Esophagus muscularis mucosa (tissue), 4 donors: Measurements from ENCODE around the gene DISC1. TPM values are rescaled to one million over a fixed set of nuclear protein-coding genes. Genes with fewer than 3 reads are reported as not detected.

ENCODE experiments used
- DNase-seq: peaks from one replicate; pipeline ENCODE4 v3.0.0-alpha.2; 2017; ENCODE audit errors: extremely low spot score
- H3K27ac ChIP-seq, 4 donors: fragments of 200-600 bp; sonication (generic); replicated peaks in 1 of 4; 1 replicate in 3 of 4; 2 replicates in 1 of 4; pipeline ENCODE4 v1.5.1; 2016 to 2019; ENCODE audit warnings: mild to moderate bottlenecking in 1 of 4
- H3K27me3 ChIP-seq, 4 donors: fragments of 200-600 bp; sonication (generic); one replicate each; pipeline versions ENCODE4 v1.5.1 to v1.6.0; 2016 to 2019
- H3K36me3 ChIP-seq, 4 donors: fragments of 200-600 bp; sonication (generic); one replicate each; pipeline ENCODE4 v1.5.1; 2016 to 2019
- H3K4me1 ChIP-seq, 4 donors: fragments of 200-600 bp; sonication (generic); one replicate each; pipeline ENCODE4 v1.5.1; 2016 to 2019
- H3K4me3 ChIP-seq, 4 donors: fragments of 200-600 bp; sonication (generic); 1 replicate in 2 of 4; 2 replicates in 2 of 4; pipeline ENCODE4 v1.5.1; 2016 to 2019; ENCODE audit warnings: mild to moderate bottlenecking in 4 of 4, moderate library complexity in 1 of 4
- H3K9me3 ChIP-seq, 4 donors: fragments of 200-600 bp; sonication (generic); 1 replicate in 3 of 4; 2 replicates in 1 of 4; pipeline ENCODE4 v1.5.1; 2016 to 2019
- CTCF ChIP-seq, 3 experiments: fragments of 200-600 bp in 2 of 3; fragments of 450-650 bp in 1 of 3; sonication (generic) in 2 of 3; IDR thresholded peaks; one replicate each; pipeline ENCODE4 v1.5.1; 2017 to 2019; ENCODE audit warnings: antibody characterized with exemption in 3 of 3, mild to moderate bottlenecking in 2 of 3, moderate library complexity in 1 of 3
- EP300 ChIP-seq: sonication (generic); formaldehyde crosslinking; IDR thresholded peaks from one replicate; pipeline ENCODE4 v1.6.1; 2017; ENCODE audit warnings: antibody characterized with exemption
- POLR2A ChIP-seq: fragments of 450-650 bp; IDR thresholded peaks from one replicate; pipeline ENCODE4 v1.6.1; 2017; ENCODE audit warnings: antibody characterized with exemption, moderate library complexity, mild to moderate bottlenecking, low read depth
- POLR2AphosphoS5 ChIP-seq, 2 donors: sonication (generic); formaldehyde crosslinking; IDR thresholded peaks; one replicate each; pipeline ENCODE4 v1.6.1; 2017; ENCODE audit warnings: antibody characterized with exemption in 2 of 2
- WGBS: methylation state at CpG from one replicate; pipeline ENCODE4 v1.1.5; 2018; 5-methylcytosine and 5-hydroxymethylcytosine counted together
- intact Hi-C: fragments of 100-400 bp; cut with DNase I; formaldehyde crosslinking; loops from one replicate; pipeline ENCODE4 v1.15.1; 2023
- total RNA-seq, 4 donors: library from RNA; depleted of rRNA; stranded (reverse); fragments of >200 nt; gene quantifications; one replicate each; pipeline versions ENCODE4 v1.1.0 to v1.2.1, GENCODE V29; 2016

Gene DISC1
- total RNA-seq, 4 donors from 2014 or later, result 5.3 to 6.6 (median 6.2) TPM

DNA sequence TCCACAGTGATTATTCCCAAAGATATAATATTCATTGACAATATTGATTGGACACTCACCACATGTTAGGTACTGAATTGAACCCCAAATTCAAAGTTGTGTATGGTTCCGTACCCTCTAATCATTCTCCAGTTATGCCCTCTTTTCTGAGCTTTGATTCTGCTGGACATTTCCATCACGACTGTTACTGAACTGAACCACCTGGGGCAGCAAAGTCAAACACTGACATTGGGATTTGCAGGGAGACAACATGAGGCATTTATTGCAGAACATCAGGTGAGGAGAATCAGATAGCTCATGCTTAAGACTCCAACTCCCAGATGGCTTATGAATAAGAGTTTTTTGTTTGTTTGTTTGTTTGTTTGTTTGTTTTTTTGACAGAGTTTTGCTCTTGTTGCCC, 420.9 kb downstream of the DISC1 start:
- 92% methylated on average over 2 of the region's 2 CpGs for WGBS
- intact Hi-C loops, result no loop called here

GRCh38 chr1:232048481-232048880, 421.9 kb downstream of the DISC1 start:
- H3K4me3 ChIP-seq, result no peak overlapping the region
- TF ChIP-seq POLR2AphosphoS5 (IDR thresholded peaks at IDR 0.05) (no peak), EP300 (no peak), POLR2A (no peak)
- no peaks in the 10 kb centered on the region for H3K36me3 ChIP-seq
- H3K4me1 ChIP-seq, result peaks cover 0 to 13% (median 7%) of the 10 kb centered on the region in 4 donors
- H3K27ac ChIP-seq, result no peak overlapping the region
- H3K9me3 ChIP-seq, result no peaks in the 10 kb centered on the region
- no peak for DNase-seq
- H3K27me3 ChIP-seq, result no peaks in the 10 kb centered on the region
- intact Hi-C loops, result no loop called here
- WGBS, result 96% methylated on average over 7 of the region's 7 CpGs

More for the DNA sequence above, 420.9 kb downstream of the DISC1 start:
- Histone ChIP-seq H3K27me3 (no peaks in the 10 kb centered on the region), H3K4me3 (no peak overlapping the region), H3K27ac (no peak overlapping the region), H3K9me3 (no peaks in the 10 kb centered on the region), H3K36me3 (no peaks in the 10 kb centered on the region), H3K4me1 (peaks cover 0 to 13% (median 7%) of the 10 kb centered on the region in 4 donors)
- no peak for DNase-seq
- TF ChIP-seq CTCF (IDR thresholded peaks at IDR 0.05) (no peak), POLR2AphosphoS5 (IDR thresholded peaks at IDR 0.05) (no peak), POLR2A (no peak), EP300 (no peak)

GRCh38 chr1:232049335-232049734, 422.7 kb downstream of the DISC1 start:
- Histone ChIP-seq H3K36me3 (no peaks in the 10 kb centered on the region), H3K27me3 (no peaks in the 10 kb centered on the region), H3K9me3 (no peaks in the 10 kb centered on the region), H3K4me3 (no peak overlapping the region), H3K4me1 (peaks cover 0 to 13% (median 7%) of the 10 kb centered on the region in 4 donors), H3K27ac (no peak overlapping the region)
- intact Hi-C loops, result no loop called here
- DNase-seq, result no peak
- TF ChIP-seq POLR2AphosphoS5 (IDR thresholded peaks at IDR 0.05), result no peak
- TF ChIP-seq CTCF (IDR thresholded peaks at IDR 0.05), result no peak
- TF ChIP-seq EP300, result no peak
- TF ChIP-seq POLR2A, result no peak
- WGBS, result 93% methylated on average over 4 of the region's 4 CpGs

GRCh38 chr1:232057217-232057895, 430.8 kb downstream of the DISC1 start:
- DNase-seq, result no peak
- Histone ChIP-seq H3K27me3 (no peaks in the 10 kb centered on the region), H3K4me1 (no peaks in the 10 kb centered on the region), H3K36me3 (no peaks in the 10 kb centered on the region), H3K4me3 (no peak overlapping the region), H3K9me3 (no peaks in the 10 kb centered on the region), H3K27ac (no peak overlapping the region)
- TF ChIP-seq CTCF (IDR thresholded peaks at IDR 0.05) (no peak), POLR2A (no peak), POLR2AphosphoS5 (IDR thresholded peaks at IDR 0.05) (no peak), EP300 (no peak)
- intact Hi-C loops, result no loop called here
- WGBS, result 75% methylated on average over 10 of the region's 10 CpGs

GRCh38 chr1:232057896-232058274, 431.3 kb downstream of the DISC1 start:
- H3K27ac ChIP-seq, result no peak overlapping the region
- H3K9me3 ChIP-seq, result no peaks in the 10 kb centered on the region
- H3K36me3 ChIP-seq, result no peaks in the 10 kb centered on the region
- H3K27me3 ChIP-seq, result no peaks in the 10 kb centered on the region
- no peaks in the 10 kb centered on the region for H3K4me1 ChIP-seq
- intact Hi-C loops, result no loop called here
- no peak for DNase-seq
- no peak for TF ChIP-seq CTCF (IDR thresholded peaks at IDR 0.05)
- TF ChIP-seq POLR2A, result no peak
- TF ChIP-seq POLR2AphosphoS5 (IDR thresholded peaks at IDR 0.05), result no peak
- TF ChIP-seq EP300, result no peak
- WGBS, result 85% methylated on average over 1 of the region's 1 CpG
- H3K4me3 ChIP-seq, result no peak overlapping the region
